HCT116 (cell line): ENCODE measurements around the gene NEXMIF.

ENCODE experiments used
- EZH2 ChIP-seq: fragments of 200-600 bp; sonication (generic); IDR thresholded peaks from 2 replicates; pipeline ENCODE4 v1.6.1; 2017; ENCODE audit warnings: antibody characterized with exemption, mixed run types
- EZH2phosphoT487 ChIP-seq: fragments of 200-600 bp; IDR thresholded peaks from 2 replicates; pipeline ENCODE4 v1.6.1; 2018; ENCODE audit warnings: antibody characterized with exemption, borderline replicate concordance
- POLR2A ChIP-seq: IDR thresholded peaks from 2 replicates; pipeline ENCODE4 v1.7.0; 2011; ENCODE audit warnings: borderline replicate concordance; ENCODE audit not compliant: insufficient read depth, insufficient read length; ENCODE audit errors: extremely low read depth
- SRF ChIP-seq: IDR thresholded peaks from 2 replicates; pipeline ENCODE4 v1.6.1; 2012; ENCODE audit warnings: low read depth
- TF ChIP-seq, protein P1 (sequence below), 3 experiments: fragments of 200-600 bp in 1 of 3; sonication (generic) in 1 of 3; IDR thresholded peaks in 2 of 3; conservative IDR thresholded peaks in 1 of 3; 2 replicates each; pipeline ENCODE4 v1.5.1; 2012 to 2017; ENCODE audit warnings: low read depth in 2 of 3, low read length in 2 of 3, antibody characterized with exemption in 1 of 3, borderline replicate concordance in 1 of 3, control low read depth in 1 of 3, mild to moderate bottlenecking in 1 of 3, mixed read lengths in 1 of 3, mixed run types in 1 of 3, moderate library complexity in 1 of 3; ENCODE audit not compliant: insufficient read depth in 1 of 3
- TF ChIP-seq, protein P2 (sequence below): IDR thresholded peaks from 2 replicates; pipeline ENCODE4 v1.6.1; 2012; ENCODE audit warnings: low read depth

DNA sequence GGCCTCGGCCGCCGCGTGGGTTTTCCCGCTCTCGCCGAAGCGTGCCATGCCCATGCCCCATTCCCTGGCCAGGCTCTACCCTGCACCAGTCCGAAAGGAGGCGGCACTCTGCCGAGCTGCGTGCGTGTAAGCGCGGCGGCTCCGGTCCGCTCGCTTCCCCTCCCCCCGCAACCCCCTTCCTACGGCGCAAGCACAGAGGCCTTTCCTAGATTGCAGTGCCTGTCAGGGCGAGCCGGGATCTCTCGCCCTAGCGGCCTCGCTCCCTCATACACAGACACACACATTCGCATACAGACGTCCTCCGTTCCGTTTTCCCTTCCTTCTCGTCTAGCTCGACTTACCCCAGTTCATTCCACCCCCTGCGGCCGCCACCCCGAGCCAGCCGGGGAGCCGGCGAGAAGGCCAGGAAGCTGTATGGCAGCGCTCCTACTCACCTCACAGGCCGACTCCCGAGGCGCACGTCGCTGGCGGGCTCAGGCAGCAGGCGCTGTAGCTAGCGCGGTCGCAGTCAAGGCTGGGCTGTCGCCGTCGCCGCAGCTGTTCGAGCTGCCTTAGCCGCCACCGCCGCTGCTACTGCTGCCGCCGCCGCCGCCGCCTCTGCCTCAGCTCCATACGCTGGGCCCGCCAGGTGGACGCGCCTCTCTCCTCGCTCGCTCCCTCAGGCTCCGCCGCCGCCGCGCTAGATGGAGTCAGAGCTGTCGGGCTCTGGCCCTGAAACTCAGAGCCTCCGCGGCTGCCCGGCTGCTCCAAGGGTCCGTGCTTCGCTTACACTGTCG, 615 bp downstream of the NEXMIF start:
- TF ChIP-seq EZH2 (no peak), POLR2A (no peak), SRF (no peak), EZH2phosphoT487 (no peak)
- TF ChIP-seq, protein P1, sequence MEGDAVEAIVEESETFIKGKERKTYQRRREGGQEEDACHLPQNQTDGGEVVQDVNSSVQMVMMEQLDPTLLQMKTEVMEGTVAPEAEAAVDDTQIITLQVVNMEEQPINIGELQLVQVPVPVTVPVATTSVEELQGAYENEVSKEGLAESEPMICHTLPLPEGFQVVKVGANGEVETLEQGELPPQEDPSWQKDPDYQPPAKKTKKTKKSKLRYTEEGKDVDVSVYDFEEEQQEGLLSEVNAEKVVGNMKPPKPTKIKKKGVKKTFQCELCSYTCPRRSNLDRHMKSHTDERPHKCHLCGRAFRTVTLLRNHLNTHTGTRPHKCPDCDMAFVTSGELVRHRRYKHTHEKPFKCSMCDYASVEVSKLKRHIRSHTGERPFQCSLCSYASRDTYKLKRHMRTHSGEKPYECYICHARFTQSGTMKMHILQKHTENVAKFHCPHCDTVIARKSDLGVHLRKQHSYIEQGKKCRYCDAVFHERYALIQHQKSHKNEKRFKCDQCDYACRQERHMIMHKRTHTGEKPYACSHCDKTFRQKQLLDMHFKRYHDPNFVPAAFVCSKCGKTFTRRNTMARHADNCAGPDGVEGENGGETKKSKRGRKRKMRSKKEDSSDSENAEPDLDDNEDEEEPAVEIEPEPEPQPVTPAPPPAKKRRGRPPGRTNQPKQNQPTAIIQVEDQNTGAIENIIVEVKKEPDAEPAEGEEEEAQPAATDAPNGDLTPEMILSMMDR (IDR thresholded peaks at IDR 0.05 in 2 of 3, conservative IDR thresholded peaks at IDR 0.05 in 1 of 3; ENCODE audit: borderline replicate concordance in 1 of 3, insufficient read depth in 1 of 3, low read depth in 2 of 3, low read length in 2 of 3): no peak
- TF ChIP-seq, protein P2, sequence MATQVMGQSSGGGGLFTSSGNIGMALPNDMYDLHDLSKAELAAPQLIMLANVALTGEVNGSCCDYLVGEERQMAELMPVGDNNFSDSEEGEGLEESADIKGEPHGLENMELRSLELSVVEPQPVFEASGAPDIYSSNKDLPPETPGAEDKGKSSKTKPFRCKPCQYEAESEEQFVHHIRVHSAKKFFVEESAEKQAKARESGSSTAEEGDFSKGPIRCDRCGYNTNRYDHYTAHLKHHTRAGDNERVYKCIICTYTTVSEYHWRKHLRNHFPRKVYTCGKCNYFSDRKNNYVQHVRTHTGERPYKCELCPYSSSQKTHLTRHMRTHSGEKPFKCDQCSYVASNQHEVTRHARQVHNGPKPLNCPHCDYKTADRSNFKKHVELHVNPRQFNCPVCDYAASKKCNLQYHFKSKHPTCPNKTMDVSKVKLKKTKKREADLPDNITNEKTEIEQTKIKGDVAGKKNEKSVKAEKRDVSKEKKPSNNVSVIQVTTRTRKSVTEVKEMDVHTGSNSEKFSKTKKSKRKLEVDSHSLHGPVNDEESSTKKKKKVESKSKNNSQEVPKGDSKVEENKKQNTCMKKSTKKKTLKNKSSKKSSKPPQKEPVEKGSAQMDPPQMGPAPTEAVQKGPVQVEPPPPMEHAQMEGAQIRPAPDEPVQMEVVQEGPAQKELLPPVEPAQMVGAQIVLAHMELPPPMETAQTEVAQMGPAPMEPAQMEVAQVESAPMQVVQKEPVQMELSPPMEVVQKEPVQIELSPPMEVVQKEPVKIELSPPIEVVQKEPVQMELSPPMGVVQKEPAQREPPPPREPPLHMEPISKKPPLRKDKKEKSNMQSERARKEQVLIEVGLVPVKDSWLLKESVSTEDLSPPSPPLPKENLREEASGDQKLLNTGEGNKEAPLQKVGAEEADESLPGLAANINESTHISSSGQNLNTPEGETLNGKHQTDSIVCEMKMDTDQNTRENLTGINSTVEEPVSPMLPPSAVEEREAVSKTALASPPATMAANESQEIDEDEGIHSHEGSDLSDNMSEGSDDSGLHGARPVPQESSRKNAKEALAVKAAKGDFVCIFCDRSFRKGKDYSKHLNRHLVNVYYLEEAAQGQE: no peak
